ENCODE measurements around the gene ACTL10. TPM values are rescaled to one million over a fixed set of nuclear protein-coding genes. Genes with fewer than 3 reads are reported as not detected.

ACTL10 gene
- total and polyA plus RNA-seq, 2 experiments from 2014 or later: 0.71 to 1.9 TPM

GRCh38 chr20:33664085-33664761 is 2.5 kb upstream of the ACTL10 start:
- Histone ChIP-seq H3K27ac (ENCODE audit: low read depth) (0 out of 2 replicates have a peak overlapping the region, but pooled peaks have one; percentile 26), H3K27me3 (ENCODE audit: insufficient read depth) (peaks cover 17% of the 10 kb centered on the region; the same call in 1 of the 2 replicates), H3K4me1 (ENCODE audit: insufficient read depth) (peaks cover 14% of the 10 kb centered on the region; the same call in 1 of the 2 replicates), H4K20me1 (replicated peaks; ENCODE audit: insufficient read depth) (peaks cover 3% of the 10 kb centered on the region), H3K4me3 (peak overlapping the region; percentile 90), H3K36me3 (ENCODE audit: insufficient read depth) (no peaks in the 10 kb centered on the region), H3K4me2 (peak overlapping the region; percentile 91), H3F3A (replicated peaks; ENCODE audit: low read depth) (peaks cover 11% of the 10 kb centered on the region; the same call in 1 of the 2 replicates), H3K9me2 (ENCODE audit: insufficient read depth) (no peaks in the 10 kb centered on the region), H2AFZ (peak overlapping the region; percentile 96), H3K79me2 (replicated peaks; ENCODE audit: insufficient read depth) (no peaks in the 10 kb centered on the region)
- TF ChIP-seq CREB1 (CRISPR knock-in tag; IDR thresholded peaks at IDR 0.05; ENCODE audit: low read depth) (no peak), NANOG (IDR thresholded peaks at IDR 0.05; ENCODE audit: borderline replicate concordance) (no peak), CTCF (conservative IDR thresholded peaks at IDR 0.05; ENCODE audit: low read depth in 2 of 2) (no peak), JUNB (IDR thresholded peaks at IDR 0.05; ENCODE audit: unreplicated experiment) (no peak), REST (IDR thresholded peaks at IDR 0.05; ENCODE audit: unreplicated experiment) (no peak), ZNF114 (CRISPR knock-in tag; IDR thresholded peaks at IDR 0.05) (no peak), POLR2AphosphoS5 (IDR thresholded peaks at IDR 0.05; ENCODE audit: low read depth) (no peak), ZNF462 (CRISPR knock-in tag; IDR thresholded peaks at IDR 0.05) (no peak), EZH2 (IDR thresholded peaks at IDR 0.05; ENCODE audit: low read depth, unreplicated experiment) (no peak), STAT1 (IDR thresholded peaks at IDR 0.05; ENCODE audit: unreplicated experiment) (no peak), EZH2phosphoT487 (IDR thresholded peaks at IDR 0.05; ENCODE audit: unreplicated experiment) (no peak), ZNF331 (CRISPR knock-in tag; IDR thresholded peaks at IDR 0.05; ENCODE audit: low read depth) (no peak), ETS1 (IDR thresholded peaks at IDR 0.05) (no peak)
- ATAC-seq: no peak
- Mint-ChIP-seq H3K27ac (peak overlapping the region; percentile 52), H3K4me3 (peak overlapping the region; percentile 76), H3K9me3 (no peaks in the 10 kb centered on the region), H3K36me3 (ENCODE audit: low read depth) (peaks cover 12% of the 10 kb centered on the region), H3K27me3 (ENCODE audit: insufficient read depth, low read depth, poor library complexity) (peaks cover 23% of the 10 kb centered on the region), H3K4me1 (peaks cover 28% of the 10 kb centered on the region)
- DNase-seq (ENCODE audit: low spot score): peak; percentile 46

Measured in GM23338 (cell line).